HL-60/S4 treated with retinoic acid at 250 ng/mL for 4 days and 3 days (cell line): ENCODE results near the gene UNG.

Experiments
- in situ Hi-C: fragments of 300-500 bp; cut with MboI; formaldehyde crosslinking; loops from 2 replicates; pipeline ENCODE4 v1.7.0; 2022; ENCODE audit warnings: low sequenced_read_pairs

The UNG gene

GRCh38 chr12:109087250-109087649, 10.1 kb upstream of the UNG start:
- in situ Hi-C loops, result loop anchor here (25.0 kb wide), 2 partner anchors 425 to 525 kb away; partner anchors contain the start of genes ISCU and SART3

GRCh38 chr12:109088818-109089217, 8.6 kb upstream of the UNG start:
- in situ Hi-C loops, result loop anchor here (25.0 kb wide), 2 partner anchors 427 to 527 kb away; partner anchors contain the start of genes ISCU and SART3

GRCh38 chr12:109089683-109090082, 7.7 kb upstream of the UNG start:
- in situ Hi-C loops, result loop anchor here (25.0 kb wide), 2 partner anchors 427 to 527 kb away; partner anchors contain the start of genes ISCU and SART3

- in situ Hi-C loops, result loop anchor here (25.0 kb wide), 2 partner anchors 430 to 530 kb away; partner anchors contain the start of genes ISCU and SART3
Observed at GRCh38 chr12:109092497-109093021, 4.8 kb upstream of the UNG start.

GRCh38 chr12:109093022-109093918, 4.1 kb upstream of the UNG start, which contains the start of gene ALKBH2:
TSS of gene ALKBH2 (minus strand) at chr12:109093472. CDS start at chr12:109092786, 686 bp downstream.
- in situ Hi-C loops, result loop anchor here (25.0 kb wide), 2 partner anchors 431 to 531 kb away; partner anchors contain the start of genes ISCU and SART3

GRCh38 chr12:109097140-109097434, 310 bp upstream of the UNG start:
- in situ Hi-C loops, result loop anchor here (25.0 kb wide), 2 partner anchors 435 to 535 kb away; partner anchors contain the start of genes ISCU and SART3

- in situ Hi-C loops, result loop anchor here (25.0 kb wide), 2 partner anchors 436 to 536 kb away; partner anchors contain the start of genes ISCU and SART3
Observed at GRCh38 chr12:109098183-109098604, 797 bp downstream of the UNG start.

- in situ Hi-C loops, result loop anchor here (25.0 kb wide), 2 partner anchors 436 to 536 kb away; partner anchors contain the start of genes ISCU and SART3
Observed at GRCh38 chr12:109098651-109099050, 1.3 kb downstream of the UNG start.

GRCh38 chr12:109099431-109100020, 2.1 kb downstream of the UNG start:
- in situ Hi-C loops, result loop anchor here (25.0 kb wide), 2 partner anchors 437 to 537 kb away; partner anchors contain the start of genes ISCU and SART3

- in situ Hi-C loops, result no loop called here
Observed at GRCh38 chr12:109100741-109101140, 3.3 kb downstream of the UNG start.

GRCh38 chr12:109102491-109102890, 5.1 kb downstream of the UNG start:
- in situ Hi-C loops, result no loop called here

GRCh38 chr12:109105176-109105575, 7.8 kb downstream of the UNG start:
- in situ Hi-C loops, result no loop called here

GRCh38 chr12:109109746-109110350, 12.5 kb downstream of the UNG start:
- in situ Hi-C loops, result no loop called here

- in situ Hi-C loops, result no loop called here
Observed at GRCh38 chr12:109110988-109111495, 13.6 kb downstream of the UNG start.

- in situ Hi-C loops, result no loop called here
Observed at GRCh38 chr12:109112720-109113465, 15.5 kb downstream of the UNG start.

- in situ Hi-C loops, result no loop called here
Observed at GRCh38 chr12:109113661-109114321, 16.4 kb downstream of the UNG start.

- in situ Hi-C loops, result no loop called here
Observed at GRCh38 chr12:109114644-109115043, 17.2 kb downstream of the UNG start.

- in situ Hi-C loops, result no loop called here
Observed at GRCh38 chr12:109115404-109115757, 18.0 kb downstream of the UNG start.
